Measurements from ENCODE around the gene BSND. TPM values are rescaled to one million over a fixed set of nuclear protein-coding genes. Genes with fewer than 3 reads are reported as not detected.

BSND gene
- total and polyA plus RNA-seq, 2 experiments from 2014 or later, result 0.21 to 0.23 TPM

DNA sequence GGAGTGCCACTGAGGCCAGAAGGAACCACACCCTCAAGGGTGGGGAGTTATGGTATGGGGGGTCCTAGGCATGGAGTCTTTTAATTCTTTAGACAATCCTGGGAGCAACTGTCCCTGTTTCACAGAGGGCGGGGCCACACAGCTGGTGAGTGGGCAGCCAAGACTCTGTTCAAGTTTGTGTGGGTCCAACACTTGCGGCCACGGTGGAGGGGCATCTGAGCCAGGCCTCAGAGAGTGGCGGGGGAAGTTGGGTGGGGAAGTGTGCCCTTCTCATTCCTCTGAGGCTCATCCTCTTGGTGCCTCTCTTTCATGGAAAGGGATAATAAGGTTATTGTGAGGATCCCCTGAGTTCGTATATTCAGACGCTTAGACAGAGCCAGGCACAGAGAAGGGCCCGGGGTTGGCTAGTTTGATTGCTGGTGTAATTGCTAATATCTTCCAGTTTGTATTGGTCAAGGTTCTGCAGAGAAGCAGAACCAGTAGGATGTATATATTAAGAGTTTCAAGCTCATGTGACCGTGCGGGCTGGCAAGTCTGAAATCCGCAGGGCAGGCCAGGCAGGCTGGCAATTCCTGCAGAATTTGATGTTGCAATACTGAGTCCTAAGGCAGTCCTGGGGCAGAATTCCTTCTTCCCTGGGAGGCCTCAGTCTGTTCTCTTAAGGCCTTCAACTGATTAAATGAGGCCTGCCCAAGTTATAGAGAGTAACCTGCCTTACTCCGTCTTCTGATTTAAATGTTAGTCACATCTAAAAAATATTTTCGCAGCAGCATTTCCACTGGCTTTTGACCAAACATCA is 56.5 kb downstream of the BSND start:
- H2AFZ ChIP-seq, result no peak overlapping the region
- no peak for DNase-seq (ENCODE audit: low spot score)
- H3K9me2 ChIP-seq (replicated peaks; ENCODE audit: insufficient read depth), result no peaks in the 10 kb centered on the region
- H3K36me3 ChIP-seq (replicated peaks; ENCODE audit: insufficient read depth, low read depth), result no peaks in the 10 kb centered on the region
- H3K27me3 ChIP-seq, result no peaks in the 10 kb centered on the region
- no peaks in the 10 kb centered on the region for H3K9me3 ChIP-seq (ENCODE audit: low read depth)
- H3K79me2 ChIP-seq, result no peaks in the 10 kb centered on the region
- H4K20me1 ChIP-seq (ENCODE audit: insufficient read depth, poor library complexity, severe bottlenecking), result no peaks in the 10 kb centered on the region
- no peak overlapping the region for H3K4me3 ChIP-seq
- no peaks in the 10 kb centered on the region for H3K4me1 ChIP-seq (ENCODE audit: insufficient read depth)
- TF ChIP-seq EZH2 (IDR thresholded peaks at IDR 0.05; ENCODE audit: borderline replicate concordance) (no peak), EZH2phosphoT487 (IDR thresholded peaks at IDR 0.05; ENCODE audit: low read depth, severe bottlenecking, unreplicated experiment) (no peak)
- TF ChIP-seq, protein P1, sequence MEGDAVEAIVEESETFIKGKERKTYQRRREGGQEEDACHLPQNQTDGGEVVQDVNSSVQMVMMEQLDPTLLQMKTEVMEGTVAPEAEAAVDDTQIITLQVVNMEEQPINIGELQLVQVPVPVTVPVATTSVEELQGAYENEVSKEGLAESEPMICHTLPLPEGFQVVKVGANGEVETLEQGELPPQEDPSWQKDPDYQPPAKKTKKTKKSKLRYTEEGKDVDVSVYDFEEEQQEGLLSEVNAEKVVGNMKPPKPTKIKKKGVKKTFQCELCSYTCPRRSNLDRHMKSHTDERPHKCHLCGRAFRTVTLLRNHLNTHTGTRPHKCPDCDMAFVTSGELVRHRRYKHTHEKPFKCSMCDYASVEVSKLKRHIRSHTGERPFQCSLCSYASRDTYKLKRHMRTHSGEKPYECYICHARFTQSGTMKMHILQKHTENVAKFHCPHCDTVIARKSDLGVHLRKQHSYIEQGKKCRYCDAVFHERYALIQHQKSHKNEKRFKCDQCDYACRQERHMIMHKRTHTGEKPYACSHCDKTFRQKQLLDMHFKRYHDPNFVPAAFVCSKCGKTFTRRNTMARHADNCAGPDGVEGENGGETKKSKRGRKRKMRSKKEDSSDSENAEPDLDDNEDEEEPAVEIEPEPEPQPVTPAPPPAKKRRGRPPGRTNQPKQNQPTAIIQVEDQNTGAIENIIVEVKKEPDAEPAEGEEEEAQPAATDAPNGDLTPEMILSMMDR (IDR thresholded peaks at IDR 0.05; ENCODE audit: poor library complexity), result no peak
- H3K4me2 ChIP-seq, result no peak overlapping the region
- H3K27ac ChIP-seq, result no peak overlapping the region
- WGBS (ENCODE audit: low lambda C conversion rate, missing lambda C conversion rate), result 90% methylated on average over 12 of the region's 12 CpGs

DNA sequence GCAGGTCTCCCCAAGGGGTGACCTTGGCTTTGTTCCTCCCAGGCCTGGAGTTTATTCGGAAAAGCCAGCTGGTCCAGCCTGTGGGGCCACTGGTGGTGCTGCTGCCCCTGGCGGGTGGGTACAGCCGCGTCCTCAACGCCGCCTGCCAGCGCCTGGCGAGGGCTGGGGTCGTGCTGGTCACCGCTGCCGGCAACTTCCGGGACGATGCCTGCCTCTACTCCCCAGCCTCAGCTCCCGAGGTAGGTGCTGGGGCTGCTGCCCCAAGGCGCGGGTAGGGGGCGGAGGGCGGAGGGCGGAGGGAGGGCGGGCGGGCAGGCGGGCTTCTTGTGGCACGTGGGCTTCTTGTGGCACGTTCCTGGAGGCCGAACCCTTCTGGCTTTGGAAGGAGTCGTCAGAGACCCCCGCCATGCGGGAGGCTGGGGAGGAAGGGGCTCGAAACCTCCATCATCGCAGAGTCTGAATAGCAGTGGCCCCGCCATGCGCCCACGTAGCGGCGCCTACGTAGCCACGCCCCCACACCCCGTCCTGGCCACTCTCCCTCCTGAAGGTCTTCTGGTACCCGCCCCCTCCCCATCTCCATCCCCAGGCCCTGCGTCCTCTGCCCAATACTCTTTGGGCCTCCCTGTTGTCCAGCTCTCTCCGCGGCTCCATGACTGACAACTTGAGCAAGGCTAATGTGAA is 57.4 kb downstream of the BSND start:
- Histone ChIP-seq H3K79me2 (no peaks in the 10 kb centered on the region), H4K20me1 (ENCODE audit: insufficient read depth, poor library complexity, severe bottlenecking) (no peaks in the 10 kb centered on the region), H3K36me3 (replicated peaks; ENCODE audit: insufficient read depth, low read depth) (no peaks in the 10 kb centered on the region), H3K9me3 (ENCODE audit: low read depth) (no peaks in the 10 kb centered on the region), H3K4me1 (ENCODE audit: insufficient read depth) (no peaks in the 10 kb centered on the region), H3K9me2 (replicated peaks; ENCODE audit: insufficient read depth) (no peaks in the 10 kb centered on the region), H2AFZ (no peak overlapping the region), H3K27me3 (no peaks in the 10 kb centered on the region), H3K4me2 (no peak overlapping the region), H3K4me3 (no peak overlapping the region), H3K27ac (no peak overlapping the region)
- TF ChIP-seq EZH2 (IDR thresholded peaks at IDR 0.05; ENCODE audit: borderline replicate concordance) (no peak), EZH2phosphoT487 (IDR thresholded peaks at IDR 0.05; ENCODE audit: low read depth, severe bottlenecking, unreplicated experiment) (no peak)
- TF ChIP-seq, protein P1 (IDR thresholded peaks at IDR 0.05; ENCODE audit: poor library complexity), result no peak
- WGBS (ENCODE audit: low lambda C conversion rate, missing lambda C conversion rate), result over 99% methylated on average over 17 of the region's 42 CpGs
- no peak for DNase-seq (ENCODE audit: low spot score)

DNA sequence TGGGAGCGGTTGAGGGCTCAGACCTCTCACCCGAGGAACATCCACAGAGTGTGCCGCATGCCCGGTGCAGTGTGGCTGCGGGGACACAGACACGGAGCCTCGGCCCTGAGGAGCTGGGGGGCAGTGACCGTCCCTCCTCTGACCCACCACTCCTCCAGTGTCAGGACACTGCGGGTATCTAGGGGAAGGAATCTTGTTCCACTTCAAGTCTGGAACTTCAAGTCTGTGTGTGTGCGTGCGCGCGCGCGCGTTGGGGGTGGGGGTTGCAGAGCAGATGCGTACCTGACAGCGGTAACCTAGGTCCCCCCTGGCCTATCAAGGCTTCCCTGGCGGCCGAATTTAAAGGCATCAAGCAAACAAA is 57.9 kb downstream of the BSND start:
- H2AFZ ChIP-seq, result no peak overlapping the region
- no peaks in the 10 kb centered on the region for H3K9me2 ChIP-seq (replicated peaks; ENCODE audit: insufficient read depth)
- 96% methylated on average over 18 of the region's 20 CpGs for WGBS (ENCODE audit: low lambda C conversion rate, missing lambda C conversion rate)
- H3K4me1 ChIP-seq (ENCODE audit: insufficient read depth), result no peaks in the 10 kb centered on the region
- H3K36me3 ChIP-seq (replicated peaks; ENCODE audit: insufficient read depth, low read depth), result no peaks in the 10 kb centered on the region
- H4K20me1 ChIP-seq (ENCODE audit: insufficient read depth, poor library complexity, severe bottlenecking), result no peaks in the 10 kb centered on the region
- TF ChIP-seq EZH2phosphoT487 (IDR thresholded peaks at IDR 0.05; ENCODE audit: low read depth, severe bottlenecking, unreplicated experiment) (no peak), EZH2 (IDR thresholded peaks at IDR 0.05; ENCODE audit: borderline replicate concordance) (no peak)
- TF ChIP-seq, protein P1 (IDR thresholded peaks at IDR 0.05; ENCODE audit: poor library complexity), result no peak
- no peaks in the 10 kb centered on the region for H3K27me3 ChIP-seq
- no peaks in the 10 kb centered on the region for H3K9me3 ChIP-seq (ENCODE audit: low read depth)
- no peak overlapping the region for H3K27ac ChIP-seq
- no peak for DNase-seq (ENCODE audit: low spot score)
- H3K4me3 ChIP-seq, result no peak overlapping the region
- no peaks in the 10 kb centered on the region for H3K79me2 ChIP-seq
- no peak overlapping the region for H3K4me2 ChIP-seq
